Hematopoietic multipotent progenitor cell treated with erythropoietin and hydrocortisone succinate and interleukin-3 and kit ligand, for 15 days (in vitro differentiated cells): ENCODE measurements around the gene ANAPC16.
"Not testable (repeated sequence)": the region's sequence is repeated elsewhere in the genome, so short reads cannot be mapped to it uniquely, and the experiment has no call there.

Experiments
- DNase-seq: peaks from one replicate; pipeline ENCODE4 v3.0.0-alpha.2; 2015; ENCODE audit warnings: low spot score

The ANAPC16 gene

GRCh38 chr10:72244573-72245038 lies 28.8 kb downstream of the ANAPC16 start:
- DNase-seq, result no peak

GRCh38 chr10:72245949-72246525 lies 30.2 kb downstream of the ANAPC16 start:
- no peak for DNase-seq

- no peak for DNase-seq
Measured at GRCh38 chr10:72248468-72249151, 32.8 kb downstream of the ANAPC16 start.

- DNase-seq, result not testable (repeated sequence)
Measured at GRCh38 chr10:72249176-72249862, 33.5 kb downstream of the ANAPC16 start.

GRCh38 chr10:72250666-72251065 lies 34.9 kb downstream of the ANAPC16 start:
- DNase-seq, result no peak

GRCh38 chr10:72251635-72252034 lies 35.8 kb downstream of the ANAPC16 start:
- DNase-seq, result no peak

- no peak for DNase-seq
Measured at GRCh38 chr10:72252972-72253371, 37.2 kb downstream of the ANAPC16 start.

- no peak for DNase-seq
Measured at GRCh38 chr10:72253578-72253977, 37.8 kb downstream of the ANAPC16 start.

- DNase-seq, result no peak
Measured at GRCh38 chr10:72254813-72255568, 39.2 kb downstream of the ANAPC16 start.

GRCh38 chr10:72255977-72256729 lies 40.3 kb downstream of the ANAPC16 start:
- no peak for DNase-seq

GRCh38 chr10:72257051-72257892 lies 41.5 kb downstream of the ANAPC16 start:
- DNase-seq, result no peak

- no peak for DNase-seq
Measured at GRCh38 chr10:72258617-72259016, 42.8 kb downstream of the ANAPC16 start.

GRCh38 chr10:72259491-72260238 lies 43.9 kb downstream of the ANAPC16 start:
- no peak for DNase-seq

- DNase-seq, result peak; percentile 75
Measured at GRCh38 chr10:72260239-72260975, 44.6 kb downstream of the ANAPC16 start.

- no peak for DNase-seq
Measured at GRCh38 chr10:72260976-72261783, 45.4 kb downstream of the ANAPC16 start.

- DNase-seq, result no peak
Measured at GRCh38 chr10:72261784-72262404, 46.1 kb downstream of the ANAPC16 start.

- DNase-seq, result no peak
Measured at GRCh38 chr10:72263613-72264241, 47.9 kb downstream of the ANAPC16 start.

GRCh38 chr10:72264536-72264935 lies 48.7 kb downstream of the ANAPC16 start:
- DNase-seq, result no peak
